Measurements from ENCODE around the gene PCDH12. TPM values are rescaled to one million over a fixed set of nuclear protein-coding genes. Genes with fewer than 3 reads are reported as not detected.

Gene PCDH12
- total RNA-seq = under 0.01 and 0.26 TPM in 2 replicates

- no peaks in the 10 kb centered on the region for H3K27me3 ChIP-seq (ENCODE audit: control insufficient read depth, insufficient read depth, low read length)
- DNase-seq (ENCODE audit: low read depth) (no peak), FAIRE-seq (no peak)
- no peak within 1 kb of the TSS for H3K4me3 ChIP-seq (ENCODE audit: low read depth, low read length)
- H3K36me3 ChIP-seq (ENCODE audit: control insufficient read depth, insufficient read depth, low read length) = no peaks in the 10 kb centered on the region
- TF ChIP-seq CTCF (IDR thresholded peaks at IDR 0.05; ENCODE audit: insufficient read depth, low read length, severe bottlenecking) = no peak
Observed at GRCh38 chr5:141958113-141958512, at the start of gene PCDH12. PCDH12 (minus strand) TSS chr5:141958202; CDS start chr5:141957851, 351 bp downstream.

GRCh38 chr5:142007237-142007544 lies 49.2 kb upstream of the PCDH12 start:
- FAIRE-seq (no peak), DNase-seq (ENCODE audit: low read depth) (no peak)
- H3K36me3 ChIP-seq (ENCODE audit: control insufficient read depth, insufficient read depth, low read length) = peaks cover 5% of the 10 kb centered on the region
- H3K27me3 ChIP-seq (ENCODE audit: control insufficient read depth, insufficient read depth, low read length) = no peaks in the 10 kb centered on the region
- no peak overlapping the region for H3K4me3 ChIP-seq (ENCODE audit: low read depth, low read length)
- TF ChIP-seq CTCF (IDR thresholded peaks at IDR 0.05; ENCODE audit: insufficient read depth, low read length, severe bottlenecking) = no peak

- FAIRE-seq (no peak), DNase-seq (ENCODE audit: low read depth) (no peak)
- Histone ChIP-seq H3K36me3 (ENCODE audit: control insufficient read depth, insufficient read depth, low read length) (peaks cover 5% of the 10 kb centered on the region), H3K27me3 (ENCODE audit: control insufficient read depth, insufficient read depth, low read length) (no peaks in the 10 kb centered on the region), H3K4me3 (ENCODE audit: low read depth, low read length) (no peak overlapping the region)
- no peak for TF ChIP-seq CTCF (IDR thresholded peaks at IDR 0.05; ENCODE audit: insufficient read depth, low read length, severe bottlenecking)
Observed at GRCh38 chr5:142006363-142007236, 48.6 kb upstream of the PCDH12 start.

GRCh38 chr5:142003266-142003800 lies 45.3 kb upstream of the PCDH12 start:
- TF ChIP-seq CTCF (IDR thresholded peaks at IDR 0.05; ENCODE audit: insufficient read depth, low read length, severe bottlenecking) = no peak
- H3K27me3 ChIP-seq (ENCODE audit: control insufficient read depth, insufficient read depth, low read length) = no peaks in the 10 kb centered on the region
- no peak overlapping the region for H3K4me3 ChIP-seq (ENCODE audit: low read depth, low read length)
- peaks cover 5% of the 10 kb centered on the region for H3K36me3 ChIP-seq (ENCODE audit: control insufficient read depth, insufficient read depth, low read length)
- FAIRE-seq (no peak), DNase-seq (ENCODE audit: low read depth) (peak; percentile 54)

- no peak for FAIRE-seq
- no peaks in the 10 kb centered on the region for H3K27me3 ChIP-seq (ENCODE audit: control insufficient read depth, insufficient read depth, low read length)
- TF ChIP-seq CTCF (IDR thresholded peaks at IDR 0.05; ENCODE audit: insufficient read depth, low read length, severe bottlenecking) = peak; percentile 35
- DNase-seq (ENCODE audit: low read depth) = no peak
- peaks cover 5% of the 10 kb centered on the region for H3K36me3 ChIP-seq (ENCODE audit: control insufficient read depth, insufficient read depth, low read length)
- H3K4me3 ChIP-seq (ENCODE audit: low read depth, low read length) = no peak overlapping the region
Observed at GRCh38 chr5:142000704-142001484, 42.9 kb upstream of the PCDH12 start.

All from bronchial epithelial cell (primary cell).